Measurements from ENCODE around the gene LRGUK. TPM values are rescaled to one million over a fixed set of nuclear protein-coding genes. Genes with fewer than 3 reads are reported as not detected.

Gene LRGUK
- polyA plus RNA-seq, 3 donors = 0.41 TPM; not detected in 2

DNA sequence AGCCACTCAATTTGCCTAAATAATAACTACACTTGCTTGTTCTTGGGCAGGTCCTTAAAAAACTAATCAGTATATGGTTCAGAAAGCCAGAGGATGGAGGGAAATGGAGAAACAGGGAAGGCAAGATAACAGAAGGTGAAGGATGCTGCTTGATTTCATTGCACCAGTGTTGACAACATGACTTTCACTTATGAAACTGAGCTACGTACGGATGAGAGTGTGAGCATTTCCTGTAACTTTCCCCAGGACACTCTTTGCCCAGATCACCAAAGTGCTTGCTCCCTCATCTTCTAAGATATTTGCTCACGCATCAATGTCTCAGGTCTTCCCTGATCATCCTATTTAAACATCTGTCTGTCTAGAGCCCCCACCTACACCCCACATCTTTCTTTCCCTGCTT, 152.2 kb downstream of the LRGUK start:
- no peak for DNase-seq
- Mint-ChIP-seq H3K36me3 (no peaks in the 10 kb centered on the region), H3K27me3 (ENCODE audit: low read depth in 3 of 3) (peaks cover 7 to 19% (median 11%) of the 10 kb centered on the region in 3 donors), H3K4me3 (no peak overlapping the region), H3K4me1 (no peaks in the 10 kb centered on the region), H3K9me3 (peaks cover 0 to 5% (median 3%) of the 10 kb centered on the region in 7 donors), H3K27ac (no peak overlapping the region)
- TF ChIP-seq, protein P1, sequence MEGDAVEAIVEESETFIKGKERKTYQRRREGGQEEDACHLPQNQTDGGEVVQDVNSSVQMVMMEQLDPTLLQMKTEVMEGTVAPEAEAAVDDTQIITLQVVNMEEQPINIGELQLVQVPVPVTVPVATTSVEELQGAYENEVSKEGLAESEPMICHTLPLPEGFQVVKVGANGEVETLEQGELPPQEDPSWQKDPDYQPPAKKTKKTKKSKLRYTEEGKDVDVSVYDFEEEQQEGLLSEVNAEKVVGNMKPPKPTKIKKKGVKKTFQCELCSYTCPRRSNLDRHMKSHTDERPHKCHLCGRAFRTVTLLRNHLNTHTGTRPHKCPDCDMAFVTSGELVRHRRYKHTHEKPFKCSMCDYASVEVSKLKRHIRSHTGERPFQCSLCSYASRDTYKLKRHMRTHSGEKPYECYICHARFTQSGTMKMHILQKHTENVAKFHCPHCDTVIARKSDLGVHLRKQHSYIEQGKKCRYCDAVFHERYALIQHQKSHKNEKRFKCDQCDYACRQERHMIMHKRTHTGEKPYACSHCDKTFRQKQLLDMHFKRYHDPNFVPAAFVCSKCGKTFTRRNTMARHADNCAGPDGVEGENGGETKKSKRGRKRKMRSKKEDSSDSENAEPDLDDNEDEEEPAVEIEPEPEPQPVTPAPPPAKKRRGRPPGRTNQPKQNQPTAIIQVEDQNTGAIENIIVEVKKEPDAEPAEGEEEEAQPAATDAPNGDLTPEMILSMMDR (IDR thresholded peaks at IDR 0.05) = no peak
- H3K27ac ChIP-seq (ENCODE audit: low read depth in 1 of 2, low read length in 2 of 2) = no peak overlapping the region
- no peak overlapping the region for H3K4me2 ChIP-seq (replicated peaks; ENCODE audit: extremely low read depth, low read length, poor library complexity, severe bottlenecking)
- H2AFZ ChIP-seq (ENCODE audit: insufficient read depth, low read depth, low read length, poor library complexity, severe bottlenecking) = no peak overlapping the region
- H3K9me3 ChIP-seq (replicated peaks in 1 of 2; ENCODE audit: control insufficient read depth in 1 of 2, insufficient read depth in 1 of 2, low read length in 2 of 2) = no peaks in the 10 kb centered on the region
- H3K27me3 ChIP-seq (ENCODE audit: control insufficient read depth in 2 of 2, insufficient read depth in 2 of 2, low read length in 2 of 2) = peaks cover 8 to 11% of the 10 kb centered on the region in 2 donors
- H3K9ac ChIP-seq (ENCODE audit: insufficient read depth, low read length, poor library complexity, severe bottlenecking) = no peak overlapping the region
- H3K79me2 ChIP-seq (ENCODE audit: insufficient read depth, low read length) = no peaks in the 10 kb centered on the region
- no peaks in the 10 kb centered on the region for H3K36me3 ChIP-seq (replicated peaks in 1 of 2; ENCODE audit: control insufficient read depth in 1 of 2, insufficient read depth in 2 of 2, low read length in 2 of 2)
- WGBS (ENCODE audit: insufficient coverage) = 87% methylated on average over 3 of the region's 3 CpGs
- H3K4me1 ChIP-seq (ENCODE audit: control insufficient read depth in 1 of 2, insufficient read depth in 2 of 2, low read length in 2 of 2) = no peaks in the 10 kb centered on the region
- H4K20me1 ChIP-seq (ENCODE audit: insufficient read depth, low read length) = no peaks in the 10 kb centered on the region
- intact Hi-C loops (cut with micrococcal nuclease) = no loop called here
- H3K4me3 ChIP-seq (replicated peaks in 1 of 3; ENCODE audit: low read depth in 2 of 3, low read length in 3 of 3) = no peak overlapping the region

DNA sequence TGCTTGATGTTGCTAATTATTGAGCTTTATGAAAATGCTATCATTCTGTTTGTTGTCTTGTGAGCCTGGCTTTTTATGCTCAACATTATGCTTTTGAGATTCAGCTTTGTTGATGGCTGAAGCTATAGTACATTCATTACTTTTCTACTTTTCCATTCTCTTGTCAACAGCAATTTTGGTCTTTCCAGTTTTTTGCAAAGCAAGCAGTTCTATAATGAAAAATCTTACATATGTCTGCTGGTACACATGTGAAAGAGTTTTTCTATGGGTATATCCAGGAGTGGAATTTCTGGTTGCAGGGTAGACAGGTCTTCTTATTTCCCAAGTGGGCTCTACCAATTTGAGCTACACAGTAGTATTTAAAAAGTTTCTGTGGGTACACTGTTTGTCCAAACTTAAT, 152.8 kb downstream of the LRGUK start:
- H3K4me3 Mint-ChIP-seq = no peak overlapping the region
- Histone ChIP-seq H3K4me1 (ENCODE audit: control insufficient read depth in 1 of 2, insufficient read depth in 2 of 2, low read length in 2 of 2) (no peaks in the 10 kb centered on the region), H3K9ac (ENCODE audit: insufficient read depth, low read length, poor library complexity, severe bottlenecking) (no peak overlapping the region), H3K36me3 (replicated peaks in 1 of 2; ENCODE audit: control insufficient read depth in 1 of 2, insufficient read depth in 2 of 2, low read length in 2 of 2) (no peaks in the 10 kb centered on the region), H4K20me1 (ENCODE audit: insufficient read depth, low read length) (no peaks in the 10 kb centered on the region), H2AFZ (ENCODE audit: insufficient read depth, low read depth, low read length, poor library complexity, severe bottlenecking) (no peak overlapping the region), H3K27ac (ENCODE audit: low read depth in 1 of 2, low read length in 2 of 2) (no peak overlapping the region), H3K4me3 (replicated peaks in 1 of 3; ENCODE audit: low read depth in 2 of 3, low read length in 3 of 3) (no peak overlapping the region), H3K4me2 (replicated peaks; ENCODE audit: extremely low read depth, low read length, poor library complexity, severe bottlenecking) (no peak overlapping the region), H3K9me3 (replicated peaks in 1 of 2; ENCODE audit: control insufficient read depth in 1 of 2, insufficient read depth in 1 of 2, low read length in 2 of 2) (no peaks in the 10 kb centered on the region), H3K79me2 (ENCODE audit: insufficient read depth, low read length) (no peaks in the 10 kb centered on the region), H3K27me3 (ENCODE audit: control insufficient read depth in 2 of 2, insufficient read depth in 2 of 2, low read length in 2 of 2) (peaks cover 8 to 14% of the 10 kb centered on the region in 2 donors)
- intact Hi-C loops (cut with micrococcal nuclease) = no loop called here
- no peak overlapping the region for H3K27ac Mint-ChIP-seq
- no peak for DNase-seq
- TF ChIP-seq, protein P1 (IDR thresholded peaks at IDR 0.05) = no peak
- H3K4me1 Mint-ChIP-seq = no peaks in the 10 kb centered on the region
- no peaks in the 10 kb centered on the region for H3K36me3 Mint-ChIP-seq
- peaks cover 7 to 17% (median 10%) of the 10 kb centered on the region in 3 donors for H3K27me3 Mint-ChIP-seq (ENCODE audit: low read depth in 3 of 3)
- peaks cover 0 to 5% (median 3%) of the 10 kb centered on the region in 7 donors for H3K9me3 Mint-ChIP-seq

Measured in CD14-positive monocyte (primary cell).